Testis (tissue), 3 donors: Measurements from ENCODE around the gene ALDH9A1. TPM values are rescaled to one million over a fixed set of nuclear protein-coding genes. Genes with fewer than 3 reads are reported as not detected.

Experiments used
- DNase-seq: peaks from one replicate; pipeline ENCODE4 v3.0.0-alpha.2; 2019
- H3K27ac ChIP-seq, 2 donors: fragments of 200-600 bp; sonication (generic); one replicate each; pipeline ENCODE4 v1.5.1; 2019
- H3K27me3 ChIP-seq: fragments of 200-600 bp; sonication (generic); one replicate; pipeline ENCODE4 v1.5.1; 2019
- H3K36me3 ChIP-seq: fragments of 200-600 bp; sonication (generic); one replicate; pipeline ENCODE4 v1.5.1; 2017; ENCODE audit warnings: low read depth; ENCODE audit errors: missing control alignments
- H3K4me1 ChIP-seq: fragments of 200-600 bp; sonication (generic); one replicate; pipeline ENCODE4 v1.5.1; 2019
- H3K4me3 ChIP-seq, 2 donors: fragments of 200-600 bp; sonication (generic); one replicate each; pipeline ENCODE4 v1.5.1; 2017 to 2019
- H3K9me3 ChIP-seq: fragments of 200-600 bp; sonication (generic); one replicate; pipeline ENCODE4 v1.5.1; 2017
- CTCF ChIP-seq, 3 experiments: fragments of 450-650 bp in 2 of 3; fragments of 200-600 bp in 1 of 3; sonication (generic) in 1 of 3; IDR thresholded peaks; one replicate each; pipeline ENCODE4 v1.5.1; 2016 to 2019; ENCODE audit warnings: antibody characterized with exemption in 3 of 3, mild to moderate bottlenecking in 2 of 3, moderate library complexity in 1 of 3
- POLR2A ChIP-seq: fragments of 450-650 bp; IDR thresholded peaks from one replicate; pipeline ENCODE4 v1.6.1; 2017; ENCODE audit warnings: antibody characterized with exemption, mild to moderate bottlenecking, moderate library complexity
- WGBS, 2 donors: methylation state at CpG; one replicate each; pipeline ENCODE4 v1.1.5; 2018; 5-methylcytosine and 5-hydroxymethylcytosine counted together
- intact Hi-C: fragments of 100-400 bp; cut with DNase I; formaldehyde crosslinking; loops from one replicate; pipeline ENCODE4 v1.15.1; 2023; ENCODE audit warnings: low total_unique reads
- polyA plus RNA-seq: library from polyadenylated mRNA; stranded (reverse); fragments of 350-450 nt; fragmentation: Illumina TruSeq; extraction: RNeasy Lipid Tissue Mini Kit (QIAGEN cat#74804); gene quantifications from one replicate; pipeline ENCODE4 v1.2.3, GENCODE V29; 2014; ENCODE audit warnings: low read depth, low replicate concordance; ENCODE audit not compliant: insufficient read depth
- total RNA-seq, 2 donors: library from RNA; depleted of rRNA; stranded (reverse); fragments of >200 nt; gene quantifications; one replicate each; pipeline ENCODE4 v1.2.3, GENCODE V29; 2016

Gene ALDH9A1
- total and polyA plus RNA-seq, 3 donors from 2014 or later, result 144 to 201 (median 188) TPM

GRCh38 chr1:165647517-165647916 lies 50.8 kb downstream of the ALDH9A1 start:
- Histone ChIP-seq H3K4me3 (no peak overlapping the region), H3K27me3 (no peaks in the 10 kb centered on the region), H3K27ac (no peak overlapping the region), H3K36me3 (no peaks in the 10 kb centered on the region), H3K9me3 (no peaks in the 10 kb centered on the region), H3K4me1 (peaks cover 21% of the 10 kb centered on the region)
- DNase-seq, result no peak
- TF ChIP-seq CTCF (IDR thresholded peaks at IDR 0.05), result no peak
- TF ChIP-seq POLR2A, result no peak
- intact Hi-C loops, result no loop called here

DNA sequence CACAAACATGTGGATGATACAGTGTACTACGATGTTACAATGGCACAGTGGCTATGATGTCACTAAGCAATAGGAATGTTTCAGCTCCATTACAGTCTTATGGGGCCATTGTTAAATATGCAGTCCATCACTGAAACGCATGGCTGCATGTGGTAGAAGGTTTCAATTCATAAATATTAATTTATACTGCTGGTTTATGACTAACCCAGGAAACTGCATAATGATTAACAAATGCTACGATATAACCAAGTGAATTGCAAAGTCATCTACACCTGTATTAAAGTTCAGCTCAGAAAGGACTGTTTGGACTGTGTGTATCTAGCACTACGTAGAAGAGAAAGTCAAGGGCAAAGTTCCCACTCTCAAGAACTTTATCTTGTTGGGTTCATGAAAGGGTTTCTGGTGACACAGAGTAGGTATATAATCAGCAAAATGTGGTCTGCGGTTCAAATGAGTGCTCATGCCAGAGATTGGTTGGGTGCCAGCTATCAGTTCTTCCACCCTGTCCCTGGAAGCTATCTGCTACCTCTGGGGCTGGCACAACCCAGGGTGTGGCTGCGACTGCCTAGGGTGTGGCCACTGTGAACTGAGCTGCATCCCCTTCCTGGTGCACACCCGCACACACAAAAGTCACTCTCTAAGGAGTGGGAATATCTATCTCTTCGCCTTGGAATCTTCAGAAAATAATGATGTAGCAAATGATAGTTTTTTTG lies 52.6 kb downstream of the ALDH9A1 start:
- no peak overlapping the region for H3K27ac ChIP-seq
- no peaks in the 10 kb centered on the region for H3K36me3 ChIP-seq
- intact Hi-C loops, result no loop called here
- no peak for DNase-seq
- no peak for TF ChIP-seq POLR2A
- TF ChIP-seq CTCF (IDR thresholded peaks at IDR 0.05), result no peak
- no peak overlapping the region for H3K4me3 ChIP-seq
- H3K9me3 ChIP-seq, result no peaks in the 10 kb centered on the region
- no peaks in the 10 kb centered on the region for H3K27me3 ChIP-seq
- peaks cover 14% of the 10 kb centered on the region for H3K4me1 ChIP-seq
- WGBS, 2 donors, result 67 to 73% methylated on average over 8 of the region's 8 CpGs

DNA sequence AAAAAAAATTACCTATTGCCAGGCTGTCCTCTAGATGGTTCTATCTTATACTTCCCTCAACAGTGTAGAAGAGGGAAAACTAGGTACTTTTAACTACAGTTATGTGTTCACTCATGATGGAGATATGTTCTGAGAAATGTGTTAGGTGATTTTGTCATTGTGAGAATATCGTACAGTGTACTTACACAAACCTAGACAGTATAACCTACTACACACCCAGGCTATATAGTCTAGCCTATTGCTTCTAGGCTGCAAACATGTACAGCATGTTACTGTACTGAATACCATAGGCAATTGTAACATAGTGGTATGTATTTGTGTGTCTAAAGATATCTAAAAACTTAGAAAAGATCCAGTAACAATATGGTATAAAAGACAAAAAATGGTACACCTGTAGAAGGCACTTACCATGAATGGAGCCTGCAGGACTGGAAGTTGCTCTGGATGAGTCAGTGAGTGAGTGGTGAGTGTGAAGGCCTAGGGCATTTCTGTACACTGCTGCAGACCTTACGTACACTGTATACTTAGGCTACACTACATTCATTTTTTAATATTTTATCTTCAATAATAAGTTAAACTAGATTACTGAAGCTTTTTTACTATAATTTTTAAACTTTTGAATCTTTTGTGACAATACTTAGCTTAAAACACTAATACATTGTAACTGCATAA lies 54.2 kb downstream of the ALDH9A1 start:
- no peak overlapping the region for H3K27ac ChIP-seq
- no peak for TF ChIP-seq POLR2A
- no peak for TF ChIP-seq CTCF (IDR thresholded peaks at IDR 0.05)
- H3K36me3 ChIP-seq, result no peaks in the 10 kb centered on the region
- intact Hi-C loops, result no loop called here
- 59 to 77% methylated on average over 2 of the region's 2 CpGs for WGBS, 2 donors
- peaks cover 14% of the 10 kb centered on the region for H3K4me1 ChIP-seq
- no peak for DNase-seq
- no peaks in the 10 kb centered on the region for H3K27me3 ChIP-seq
- no peaks in the 10 kb centered on the region for H3K9me3 ChIP-seq
- H3K4me3 ChIP-seq, result no peak overlapping the region

- no peak for DNase-seq
- Histone ChIP-seq H3K4me3 (no peak overlapping the region), H3K9me3 (no peaks in the 10 kb centered on the region), H3K27ac (no peak overlapping the region), H3K36me3 (no peaks in the 10 kb centered on the region), H3K4me1 (peaks cover 12% of the 10 kb centered on the region), H3K27me3 (no peaks in the 10 kb centered on the region)
- TF ChIP-seq POLR2A, result no peak
- TF ChIP-seq CTCF (IDR thresholded peaks at IDR 0.05), result no peak
- intact Hi-C loops, result no loop called here
- 55 to 69% methylated on average over 2 of the region's 2 CpGs for WGBS, 2 donors
Observed at GRCh38 chr1:165641231-165641987, 57.0 kb downstream of the ALDH9A1 start.
